Osteoblast (primary cell): ENCODE measurements around the gene OR4C12. TPM values are rescaled to one million over a fixed set of nuclear protein-coding genes. Genes with fewer than 3 reads are reported as not detected.
"Not testable (repeated sequence)": the region's sequence is repeated elsewhere in the genome, so short reads cannot be mapped to it uniquely, and the experiment has no call there.

Experiments used
- DNase-seq: peaks from one replicate; pipeline ENCODE4 v3.0.0; 2011; ENCODE audit warnings: low spot score, mixed read lengths; ENCODE audit not compliant: insufficient read length; ENCODE audit errors: missing footprints
- H2AFZ ChIP-seq: 2 replicates; pipeline ENCODE4 v1.6.0; 2011; ENCODE audit warnings: mild to moderate bottlenecking, low read length
- H3K27ac ChIP-seq: 2 replicates; pipeline ENCODE4 v1.5.1; 2011; ENCODE audit warnings: mild to moderate bottlenecking, low read depth, low read length, moderate library complexity
- H3K27me3 ChIP-seq: 2 replicates; pipeline ENCODE4 v1.6.0; 2012; ENCODE audit warnings: mild to moderate bottlenecking, control low read depth, inconsistent platforms, low read length, moderate library complexity; ENCODE audit not compliant: insufficient read depth
- H3K36me3 ChIP-seq: 2 replicates; pipeline ENCODE4 v1.5.1; 2011; ENCODE audit warnings: mild to moderate bottlenecking, low read length, control low read depth, moderate library complexity; ENCODE audit not compliant: insufficient read depth
- H3K4me1 ChIP-seq: 2 replicates; pipeline ENCODE4 v1.5.1; 2011; ENCODE audit warnings: mild to moderate bottlenecking, low read length, control low read depth, moderate library complexity; ENCODE audit not compliant: insufficient read depth
- H3K4me2 ChIP-seq: 2 replicates; pipeline ENCODE4 v1.6.0; 2011; ENCODE audit warnings: mild to moderate bottlenecking, low read length; ENCODE audit not compliant: insufficient read depth
- H3K4me3 ChIP-seq: fragments of 200-600 bp; sonication (generic); 3 replicates; pipeline ENCODE4 v1.5.1; 2012; ENCODE audit warnings: mild to moderate bottlenecking, low read length, inconsistent platforms; ENCODE audit not compliant: insufficient read depth
- H3K79me2 ChIP-seq: 2 replicates; pipeline ENCODE4 v1.6.0; 2012; ENCODE audit warnings: mild to moderate bottlenecking, low read length, control low read depth, inconsistent platforms; ENCODE audit not compliant: insufficient read depth
- H3K9me3 ChIP-seq: 2 replicates; pipeline ENCODE4 v1.5.1; 2011; ENCODE audit warnings: low read depth, low read length, control low read depth
- H4K20me1 ChIP-seq: 2 replicates; pipeline ENCODE4 v1.6.0; 2012; ENCODE audit warnings: mild to moderate bottlenecking, low read length, control low read depth; ENCODE audit not compliant: insufficient read depth
- CTCF ChIP-seq: IDR thresholded peaks from 2 replicates; pipeline ENCODE4 v1.5.1; 2011; ENCODE audit warnings: mild to moderate bottlenecking, low read depth, low read length, moderate library complexity; ENCODE audit errors: extremely low read depth
- total RNA-seq: library from RNA; depleted of rRNA; stranded (reverse); fragments of >200 nt; gene quantifications from 2 replicates; pipeline ENCODE4 v1.2.3, GENCODE V29; 2012

OR4C12 gene
- total RNA-seq, result not detected in 2 replicates

GRCh38 chr11:49982435-49982834, at the start of gene OR4C12:
Gene OR4C12 (minus strand): TSS chr11:49982535. CDS start chr11:49982501, 34 bp downstream.
- not testable (repeated sequence) for H3K36me3 ChIP-seq, H3K27me3 ChIP-seq, DNase-seq, H4K20me1 ChIP-seq, H3K9me3 ChIP-seq, H3K4me2 ChIP-seq, H3K4me3 ChIP-seq, H2AFZ ChIP-seq, H3K79me2 ChIP-seq, H3K27ac ChIP-seq, H3K4me1 ChIP-seq

GRCh38 chr11:50030193-50030592, 47.9 kb upstream of the OR4C12 start:
- Histone ChIP-seq H3K4me3 (no peak overlapping the region), H3K4me2 (no peak overlapping the region), H3K27me3 (no peaks in the 10 kb centered on the region), H3K9me3 (no peaks in the 10 kb centered on the region), H4K20me1 (no peaks in the 10 kb centered on the region), H2AFZ (no peak overlapping the region), H3K4me1 (no peaks in the 10 kb centered on the region), H3K27ac (no peak overlapping the region), H3K79me2 (no peaks in the 10 kb centered on the region), H3K36me3 (no peaks in the 10 kb centered on the region)
- no peak for TF ChIP-seq CTCF
- DNase-seq, result no peak

GRCh38 chr11:49995565-49995964, 13.2 kb upstream of the OR4C12 start:
- H3K79me2 ChIP-seq, result no peaks in the 10 kb centered on the region
- no peak for DNase-seq
- H3K9me3 ChIP-seq, result no peaks in the 10 kb centered on the region
- H3K4me1 ChIP-seq, result no peaks in the 10 kb centered on the region
- H4K20me1 ChIP-seq, result no peaks in the 10 kb centered on the region
- no peaks in the 10 kb centered on the region for H3K27me3 ChIP-seq
- no peak overlapping the region for H3K27ac ChIP-seq
- H3K4me3 ChIP-seq, result no peak overlapping the region
- no peak overlapping the region for H2AFZ ChIP-seq
- no peaks in the 10 kb centered on the region for H3K36me3 ChIP-seq
- H3K4me2 ChIP-seq, result no peak overlapping the region
- peak; percentile 51 for TF ChIP-seq CTCF

GRCh38 chr11:49973439-49973838, 8.9 kb downstream of the OR4C12 start:
- H3K4me1 ChIP-seq, H3K79me2 ChIP-seq, H3K36me3 ChIP-seq, H4K20me1 ChIP-seq, H3K4me2 ChIP-seq, H2AFZ ChIP-seq, H3K27ac ChIP-seq, H3K27me3 ChIP-seq, DNase-seq, H3K9me3 ChIP-seq, H3K4me3 ChIP-seq: not testable (repeated sequence)

GRCh38 chr11:49952091-49952490, 30.2 kb downstream of the OR4C12 start, which contains the start of gene OR4C13:
Gene OR4C13 (plus strand): TSS chr11:49952391. CDS start chr11:49952423, 32 bp downstream.
- no peak for TF ChIP-seq CTCF
- no peaks in the 10 kb centered on the region for H3K4me1 ChIP-seq
- no peaks in the 10 kb centered on the region for H3K9me3 ChIP-seq
- no peak within 1 kb of the TSS for H3K27ac ChIP-seq
- no peak within 1 kb of the TSS for H2AFZ ChIP-seq
- no peaks in the 10 kb centered on the region for H3K27me3 ChIP-seq
- no peaks in the 10 kb centered on the region for H3K36me3 ChIP-seq
- H3K4me3 ChIP-seq, result no peak within 1 kb of the TSS
- H3K79me2 ChIP-seq, result no peaks in the 10 kb centered on the region
- no peaks in the 10 kb centered on the region for H4K20me1 ChIP-seq
- no peak for DNase-seq
- no peak within 1 kb of the TSS for H3K4me2 ChIP-seq

GRCh38 chr11:49948701-49949100, 33.6 kb downstream of the OR4C12 start:
- not testable (repeated sequence) for H3K27me3 ChIP-seq, H4K20me1 ChIP-seq, H3K79me2 ChIP-seq, H3K36me3 ChIP-seq, DNase-seq, H3K27ac ChIP-seq, H2AFZ ChIP-seq, H3K9me3 ChIP-seq, H3K4me3 ChIP-seq, H3K4me2 ChIP-seq, H3K4me1 ChIP-seq
